GM21515 (cell line): Measurements from ENCODE around the gene COL13A1.

ENCODE experiments used
- ATAC-seq: cut with Tn5 transposase; IDR thresholded peaks from one replicate; pipeline ENCODE4 v1.9.1; 2021; ENCODE audit not compliant: unreplicated experiment

The COL13A1 gene

GRCh38 chr10:69789164-69789576 lies 12.5 kb upstream of the COL13A1 start:
- no peak for ATAC-seq

- ATAC-seq = no peak
Observed at GRCh38 chr10:69791812-69792211, 9.9 kb upstream of the COL13A1 start.

GRCh38 chr10:69792341-69792740 lies 9.4 kb upstream of the COL13A1 start:
- no peak for ATAC-seq

GRCh38 chr10:69794673-69795072 lies 7.0 kb upstream of the COL13A1 start:
- no peak for ATAC-seq

- ATAC-seq = no peak
Observed at GRCh38 chr10:69795242-69795934, 6.3 kb upstream of the COL13A1 start.

- no peak for ATAC-seq
Observed at GRCh38 chr10:69797959-69798358, 3.7 kb upstream of the COL13A1 start.

GRCh38 chr10:69800109-69800508 lies 1.6 kb upstream of the COL13A1 start:
- ATAC-seq = no peak

- ATAC-seq = no peak
Observed at GRCh38 chr10:69800665-69801064, 1.0 kb upstream of the COL13A1 start.

GRCh38 chr10:69801094-69801433 lies 642 bp upstream of the COL13A1 start:
- ATAC-seq = no peak

GRCh38 chr10:69802424-69803161 lies 887 bp downstream of the COL13A1 start:
- ATAC-seq = no peak

- ATAC-seq = no peak
Observed at GRCh38 chr10:69803809-69804208, 2.1 kb downstream of the COL13A1 start.

GRCh38 chr10:69804775-69805174 lies 3.1 kb downstream of the COL13A1 start:
- ATAC-seq = no peak

GRCh38 chr10:69807122-69807521 lies 5.4 kb downstream of the COL13A1 start:
- ATAC-seq = no peak

- ATAC-seq = no peak
Observed at GRCh38 chr10:69807696-69808095, 6.0 kb downstream of the COL13A1 start.

- ATAC-seq = no peak
Observed at GRCh38 chr10:69809318-69809717, 7.6 kb downstream of the COL13A1 start.

GRCh38 chr10:69810097-69810496 lies 8.4 kb downstream of the COL13A1 start:
- no peak for ATAC-seq

- no peak for ATAC-seq
Observed at GRCh38 chr10:69810675-69811397, 9.1 kb downstream of the COL13A1 start.

GRCh38 chr10:69813632-69814031 lies 11.9 kb downstream of the COL13A1 start:
- no peak for ATAC-seq

GRCh38 chr10:69814251-69814650 lies 12.5 kb downstream of the COL13A1 start:
- no peak for ATAC-seq

GRCh38 chr10:69815104-69815503 lies 13.4 kb downstream of the COL13A1 start:
- ATAC-seq = no peak

- no peak for ATAC-seq
Observed at GRCh38 chr10:69816521-69816920, 14.8 kb downstream of the COL13A1 start.

GRCh38 chr10:69817078-69817581 lies 15.4 kb downstream of the COL13A1 start:
- no peak for ATAC-seq
